ENCODE data around the gene DRGX.

- TF ChIP-seq GATA2 (IDR thresholded peaks at IDR 0.05; ENCODE audit: low read depth, low read length), result no peak
- TF ChIP-seq GATA3 (IDR thresholded peaks at IDR 0.05; ENCODE audit: low read depth, low read length), result no peak
Measured at GRCh38 chr10:49374740-49375139, 21.1 kb downstream of the DRGX start.

Measured in SH-SY5Y (cell line).